Erythroblast (primary cell): Measurements from ENCODE around the gene AHRR.

Experiments
- GATA1 ChIP-seq: IDR thresholded peaks from 2 replicates; pipeline ENCODE4 v1.6.1; 2011; ENCODE audit warnings: low read depth, mild to moderate bottlenecking, control low read depth, low read length, moderate library complexity
- POLR2A ChIP-seq: IDR thresholded peaks from 2 replicates; pipeline ENCODE4 v1.6.1; 2011; ENCODE audit warnings: mild to moderate bottlenecking, low read length

- TF ChIP-seq POLR2A (no peak), GATA1 (no peak)
Observed at GRCh38 chr5:458547-459353, 137.2 kb downstream of the AHRR start.
